ENCODE data around the gene NTNG2.

Gene NTNG2

DNA sequence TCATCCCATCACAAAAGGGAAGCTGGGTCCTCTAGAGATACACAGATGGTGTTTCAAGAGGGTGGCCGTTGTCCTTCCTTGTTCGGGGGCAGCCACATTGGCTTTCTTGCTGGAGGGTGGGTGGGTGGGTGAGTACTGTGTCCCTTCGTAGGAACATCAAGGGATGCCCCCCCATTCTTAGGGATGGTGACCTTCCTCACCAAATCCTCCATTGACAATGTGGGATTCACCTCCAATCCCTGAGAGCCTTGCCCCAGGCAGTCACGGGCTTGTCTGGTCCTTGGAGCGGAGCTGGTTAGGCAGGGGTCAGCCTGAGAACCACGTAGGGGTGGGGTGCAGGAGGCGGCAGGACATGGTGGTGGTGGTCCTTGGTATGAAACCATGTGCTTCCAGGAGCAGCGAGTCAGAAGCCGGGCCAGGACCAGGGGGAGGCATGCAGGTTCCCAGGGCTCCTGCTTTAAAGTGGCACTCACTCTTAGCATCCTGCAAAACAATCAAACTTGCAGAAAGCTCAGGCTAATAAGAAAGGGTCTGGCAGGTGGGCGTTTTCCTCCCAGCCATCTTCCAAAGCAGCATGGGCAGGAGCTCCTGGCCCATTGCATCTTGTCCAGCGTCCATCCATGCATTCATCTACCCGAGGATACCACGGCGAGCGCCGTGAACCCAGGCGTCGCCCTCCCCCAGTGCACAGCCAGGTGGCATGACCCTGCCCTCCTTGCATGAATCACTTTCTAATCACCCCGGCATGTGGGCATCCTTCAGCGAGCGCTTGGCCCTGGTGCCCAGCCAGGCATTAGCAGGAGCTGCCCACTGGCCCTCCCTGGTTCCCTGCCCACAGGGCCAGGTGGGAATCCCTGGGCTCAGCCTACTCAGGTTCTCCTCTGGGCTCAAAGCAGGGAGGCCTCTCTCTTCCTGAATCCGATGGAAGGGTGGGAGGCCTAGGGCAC, 76.4 kb downstream of the NTNG2 start:
- no peak for DNase-seq

DNA sequence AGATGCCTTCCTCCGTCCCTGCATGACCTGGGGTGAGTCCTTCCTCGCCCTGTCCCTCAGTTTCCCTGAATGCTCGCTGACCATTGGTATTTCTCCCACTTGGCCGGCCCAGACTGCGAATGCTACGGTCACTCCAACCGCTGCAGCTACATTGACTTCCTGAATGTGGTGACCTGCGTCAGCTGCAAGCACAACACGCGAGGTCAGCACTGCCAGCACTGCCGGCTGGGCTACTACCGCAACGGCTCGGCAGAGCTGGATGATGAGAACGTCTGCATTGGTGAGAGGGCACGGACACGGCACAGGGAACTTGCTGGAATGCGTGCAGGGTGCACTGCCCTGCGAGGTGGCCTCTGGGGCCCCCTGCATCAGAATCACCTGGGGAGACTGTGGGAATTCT, 77.1 kb downstream of the NTNG2 start:
- no peak for DNase-seq

GRCh38 chr9:132239518-132239917, 77.7 kb downstream of the NTNG2 start:
- no peak for DNase-seq

- no peak for DNase-seq
Measured at GRCh38 chr9:132239999-132240840, 78.4 kb downstream of the NTNG2 start.

DNA sequence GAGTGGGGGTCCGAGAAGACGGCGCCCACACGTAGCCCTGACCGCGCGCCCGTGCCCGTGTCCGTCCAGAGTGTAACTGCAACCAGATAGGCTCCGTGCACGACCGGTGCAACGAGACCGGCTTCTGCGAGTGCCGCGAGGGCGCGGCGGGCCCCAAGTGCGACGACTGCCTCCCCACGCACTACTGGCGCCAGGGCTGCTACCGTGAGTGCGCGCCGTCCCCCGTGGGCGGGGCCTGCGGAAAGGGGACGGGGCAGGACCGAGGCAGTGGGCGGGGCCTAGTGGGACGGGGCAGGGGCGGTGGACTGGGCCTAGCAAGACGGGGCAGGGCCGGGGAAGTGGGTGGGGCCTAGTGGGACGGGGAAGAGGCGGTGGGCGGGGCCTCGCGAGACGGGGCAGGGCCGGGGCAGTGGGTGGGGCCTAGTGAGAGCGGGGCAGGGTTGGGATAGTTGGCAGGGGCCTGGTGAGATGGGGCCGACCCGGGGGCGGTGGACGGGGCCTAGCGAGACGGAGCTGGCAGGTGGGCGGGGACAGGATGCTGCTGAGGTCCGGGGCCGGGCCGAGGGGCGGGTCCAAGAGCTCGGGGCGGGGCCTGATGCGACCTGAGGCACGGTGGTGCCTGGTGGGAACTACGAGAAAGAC, 79.1 kb downstream of the NTNG2 start:
- peak; percentile 87 to 90 for DNase-seq

DNA sequence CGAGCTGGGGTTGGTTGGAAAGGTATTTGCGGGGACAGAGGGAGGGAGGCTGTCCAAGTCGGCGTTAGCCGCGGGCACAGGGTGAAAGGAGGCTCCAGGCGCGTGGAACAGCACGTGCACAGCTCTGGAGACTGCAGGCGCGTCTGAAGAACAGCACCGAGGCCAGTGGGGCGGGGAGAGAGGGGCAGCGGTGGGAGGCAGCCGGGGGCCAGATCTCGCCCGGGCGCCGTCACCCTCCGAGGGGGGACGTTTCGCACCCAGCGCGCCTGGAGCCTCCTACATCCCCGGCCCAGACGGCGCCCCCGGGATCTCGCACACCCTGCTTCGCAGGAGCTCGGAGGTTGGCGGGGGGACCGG, 79.6 kb downstream of the NTNG2 start:
- DNase-seq = no peak

DNA sequence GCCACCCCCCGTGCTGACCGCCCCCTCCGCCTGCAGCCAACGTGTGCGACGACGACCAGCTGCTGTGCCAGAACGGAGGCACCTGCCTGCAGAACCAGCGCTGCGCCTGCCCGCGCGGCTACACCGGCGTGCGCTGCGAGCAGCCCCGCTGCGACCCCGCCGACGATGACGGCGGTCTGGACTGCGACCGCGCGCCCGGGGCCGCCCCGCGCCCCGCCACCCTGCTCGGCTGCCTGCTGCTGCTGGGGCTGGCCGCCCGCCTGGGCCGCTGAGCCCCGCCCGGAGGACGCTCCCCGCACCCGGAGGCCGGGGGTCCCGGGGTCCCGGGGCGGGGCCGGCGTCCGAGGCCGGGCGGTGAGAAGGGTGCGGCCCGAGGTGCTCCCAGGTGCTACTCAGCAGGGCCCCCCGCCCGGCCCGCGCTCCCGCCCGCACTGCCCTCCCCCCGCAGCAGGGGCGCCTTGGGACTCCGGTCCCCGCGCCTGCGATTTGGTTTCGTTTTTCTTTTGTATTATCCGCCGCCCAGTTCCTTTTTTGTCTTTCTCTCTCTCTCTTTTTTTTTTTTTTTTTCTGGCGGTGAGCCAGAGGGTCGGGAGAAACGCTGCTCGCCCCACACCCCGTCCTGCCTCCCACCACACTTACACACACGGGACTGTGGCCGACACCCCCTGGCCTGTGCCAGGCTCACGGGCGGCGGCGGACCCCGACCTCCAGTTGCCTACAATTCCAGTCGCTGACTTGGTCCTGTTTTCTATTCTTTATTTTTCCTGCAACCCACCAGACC, 80.2 kb downstream of the NTNG2 start:
- no peak for DNase-seq

DNA sequence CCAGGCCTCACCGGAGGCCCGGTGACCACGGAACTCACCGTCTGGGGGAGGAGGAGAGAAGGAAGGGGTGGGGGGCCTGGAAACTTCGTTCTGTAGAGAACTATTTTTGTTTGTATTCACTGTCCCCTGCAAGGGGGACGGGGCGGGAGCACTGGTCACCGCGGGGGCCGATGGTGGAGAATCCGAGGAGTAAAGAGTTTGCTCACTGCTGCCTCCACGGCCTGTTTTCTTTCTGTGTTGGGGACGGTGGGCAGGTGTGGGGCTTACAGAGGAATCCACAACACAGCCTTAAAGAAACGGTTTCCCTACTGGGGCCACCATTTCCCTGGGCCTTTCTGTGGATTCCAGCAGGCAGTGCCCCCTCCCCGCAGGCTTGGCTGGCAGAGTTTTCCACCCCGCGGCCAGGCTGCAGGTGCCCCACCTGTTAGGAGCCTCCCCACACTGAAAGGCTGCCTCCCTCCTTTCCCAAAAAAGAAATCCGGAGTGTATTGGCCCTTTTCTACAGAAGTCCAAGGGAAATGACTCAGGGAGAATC, 80.8 kb downstream of the NTNG2 start:
- no peak for DNase-seq

GRCh38 chr9:132243156-132244074, 81.6 kb downstream of the NTNG2 start:
- DNase-seq = no peak

GRCh38 chr9:132244582-132245455, 83.0 kb downstream of the NTNG2 start:
- no peak for DNase-seq

DNA sequence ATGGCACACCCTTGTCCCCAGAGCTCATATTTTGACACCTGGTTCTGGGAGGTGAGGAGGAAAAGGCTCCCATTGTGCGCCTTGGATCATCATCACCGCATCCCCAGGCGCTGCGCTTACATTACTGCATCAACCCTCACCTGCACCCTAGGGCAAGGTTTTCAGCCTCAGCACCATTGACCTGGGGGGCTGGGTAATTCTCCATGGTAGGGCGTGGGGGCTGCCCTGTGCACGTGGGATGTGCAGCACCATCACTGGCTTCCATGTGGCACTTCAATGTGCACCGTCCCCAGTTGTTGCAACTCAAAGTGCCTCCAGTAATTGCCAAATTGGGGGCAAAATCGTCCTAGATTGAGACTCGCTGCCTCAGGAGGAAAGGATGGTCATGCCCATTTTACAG, 83.6 kb downstream of the NTNG2 start:
- DNase-seq = no peak

GRCh38 chr9:132247942-132248341, 86.1 kb downstream of the NTNG2 start:
- DNase-seq = no peak

GRCh38 chr9:132249123-132249522, 87.3 kb downstream of the NTNG2 start:
- DNase-seq = no peak

DNA sequence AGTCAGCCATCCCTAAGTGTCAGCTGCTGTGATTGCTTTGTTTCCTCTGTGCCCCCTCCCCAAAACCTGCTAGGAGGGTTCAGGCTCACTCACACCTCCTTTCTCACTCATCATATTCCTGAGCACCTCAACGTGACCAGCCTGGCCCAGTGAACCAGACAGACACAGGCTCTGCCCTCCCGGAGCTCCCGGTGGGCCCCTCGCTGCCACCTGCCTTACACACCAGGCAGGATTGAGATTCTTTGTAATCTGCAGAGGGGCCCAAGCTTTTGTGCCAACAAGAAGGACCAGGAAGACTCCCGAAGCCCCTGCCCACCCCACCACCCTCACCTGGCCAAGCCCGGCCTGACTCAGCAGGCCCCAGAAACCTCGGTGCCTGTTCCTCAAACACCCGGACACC, 87.8 kb downstream of the NTNG2 start:
- no peak for DNase-seq

DNA sequence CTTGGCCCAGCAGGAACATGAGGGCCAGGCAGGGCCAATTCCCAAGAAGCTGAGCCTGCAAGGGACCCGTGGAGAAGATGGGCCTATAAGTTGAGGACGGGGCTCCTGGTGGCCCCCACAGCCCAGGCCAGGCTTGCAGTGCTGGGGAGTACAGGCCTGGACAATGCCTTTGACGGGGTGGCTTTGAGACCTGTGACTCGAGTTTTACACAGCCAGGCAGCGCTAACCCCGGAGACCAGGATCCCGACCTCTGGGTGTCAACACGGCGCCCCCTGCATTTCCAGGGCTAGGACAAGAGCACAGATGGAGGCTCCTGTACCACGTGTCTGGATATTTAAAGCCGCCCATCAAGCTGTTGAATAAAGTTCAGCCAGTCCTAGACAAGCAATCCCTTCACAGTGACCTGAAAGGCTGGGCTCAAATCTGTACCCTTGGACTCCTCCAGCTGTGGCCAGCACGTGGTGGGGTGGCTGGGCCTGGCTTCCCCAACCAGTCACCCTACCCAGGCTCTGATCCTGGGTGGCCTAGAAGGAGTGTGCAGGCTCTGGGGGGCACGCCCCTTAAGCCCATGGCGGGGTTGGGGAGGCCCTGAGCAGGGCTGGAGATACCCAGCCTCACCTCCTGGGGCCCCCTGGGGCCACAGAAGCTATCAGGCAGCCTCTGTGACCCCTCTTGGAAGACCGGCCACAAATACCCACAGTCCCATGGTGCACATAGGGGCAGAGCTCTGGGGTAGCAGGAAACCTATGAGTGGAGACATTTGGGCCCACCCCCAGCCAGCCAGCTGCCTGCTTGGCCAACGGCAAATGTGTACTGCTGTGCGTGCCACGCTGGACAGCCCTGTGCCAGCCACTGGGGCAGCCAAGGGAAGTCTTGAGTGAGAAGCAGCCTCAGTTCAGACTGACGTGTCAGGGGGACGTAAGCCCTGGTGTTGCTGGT, 88.7 kb downstream of the NTNG2 start:
- no peak for DNase-seq

DNA sequence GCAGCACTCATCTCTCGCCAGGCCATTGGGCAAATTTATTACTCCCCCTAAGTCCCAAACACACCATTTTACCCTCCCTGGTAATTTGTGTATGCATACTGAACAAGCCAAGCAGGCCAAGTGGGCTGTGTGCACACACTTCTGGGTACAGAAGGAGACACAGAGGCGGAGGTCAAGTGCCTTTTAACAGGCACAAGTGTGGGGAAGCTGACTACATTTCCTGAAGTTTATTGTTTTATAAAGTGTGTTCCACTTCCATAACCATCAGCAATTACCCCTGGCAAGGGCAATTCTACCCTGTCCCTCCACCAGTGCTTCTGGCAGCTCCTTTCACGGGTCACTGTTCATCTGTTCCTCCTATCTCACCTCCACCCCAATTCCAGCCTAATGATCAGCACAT, 99.0 kb downstream of the NTNG2 start:
- DNase-seq = no peak

DNA sequence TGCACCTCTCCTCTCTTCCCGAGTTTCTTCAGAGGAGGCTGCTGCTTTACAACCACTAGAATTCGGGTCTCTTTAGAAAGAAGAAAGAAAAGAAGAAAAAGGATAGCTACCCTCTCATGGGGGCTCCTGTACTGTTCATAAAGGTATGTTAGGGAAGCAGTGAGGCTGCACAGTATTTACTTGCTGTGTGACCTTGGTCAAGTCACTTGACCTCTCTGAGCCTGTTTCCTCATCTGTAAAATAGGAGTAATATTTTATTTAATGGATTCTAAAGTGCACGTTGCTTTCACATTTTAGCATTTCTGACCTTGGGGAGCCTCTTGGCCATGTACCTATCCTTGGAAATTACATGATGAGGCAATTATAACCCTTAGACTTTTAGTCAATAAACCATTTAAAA, 104.2 kb downstream of the NTNG2 start:
- DNase-seq = no peak

DNA sequence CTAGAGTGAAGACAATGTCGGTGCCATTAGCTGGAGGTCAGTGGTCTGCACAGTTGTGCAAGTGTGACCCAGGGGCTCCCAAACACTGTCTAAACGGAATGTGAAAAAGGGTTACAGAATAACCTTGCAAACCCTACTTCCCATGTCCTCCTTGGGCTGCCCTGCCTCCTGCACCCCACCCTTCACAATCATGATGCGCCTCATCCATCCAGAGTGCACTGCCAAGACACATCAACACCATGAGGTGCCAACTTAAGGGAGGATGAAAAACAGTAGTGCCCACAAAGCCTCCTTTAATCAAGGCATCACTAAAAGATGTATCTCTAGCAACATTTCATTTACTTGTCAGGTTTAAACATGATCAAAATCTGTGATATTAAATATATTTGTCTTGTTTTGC, 105.8 kb downstream of the NTNG2 start:
- DNase-seq = no peak

- peak in 1 of 2 experiments; percentile 60 for DNase-seq
Measured at GRCh38 chr9:132268725-132269352, 107.0 kb downstream of the NTNG2 start.

Data from NCI-H1930 (cell line).